BE2C (cell line): ENCODE data around the gene GLS. TPM values are rescaled to one million over a fixed set of nuclear protein-coding genes. Genes with fewer than 3 reads are reported as not detected.
A peak's percentile ranks its signal among the peaks of the same experiment; 100 is the strongest.

Experiments
- DNase-seq: peaks from one replicate; pipeline ENCODE4 v3.0.0-alpha.2; 2020
- H3K27me3 ChIP-seq: fragments of 250-450 bp; sonication (Bioruptor Pico); 2 replicates; pipeline ENCODE4 v1.5.1; 2020; ENCODE audit warnings: mild to moderate bottlenecking
- H3K36me3 ChIP-seq: fragments of 250-450 bp; sonication (Bioruptor Pico); 2 replicates; pipeline ENCODE4 v1.5.1; 2020; ENCODE audit warnings: mild to moderate bottlenecking
- H3K4me1 ChIP-seq: fragments of 250-450 bp; sonication (Bioruptor Pico); 2 replicates; pipeline ENCODE4 v1.5.1; 2020
- H3K4me3 ChIP-seq: 2 replicates; pipeline ENCODE4 v1.5.1; 2011; ENCODE audit warnings: low read depth, low read length
- H3K9me3 ChIP-seq: fragments of 250-450 bp; sonication (Bioruptor Pico); 2 replicates; pipeline ENCODE4 v1.5.1; 2020
- CTCF ChIP-seq: IDR thresholded peaks from 2 replicates; pipeline ENCODE4 v1.5.1; 2012; ENCODE audit warnings: mild to moderate bottlenecking, low read depth, low read length
- polyA plus RNA-seq: library from polyadenylated mRNA; unstranded; fragments of >200 nt; gene quantifications from one replicate; pipeline ENCODE4 v1.2.1, GENCODE V29; 2012; ENCODE audit warnings: low read depth, missing spikeins; ENCODE audit not compliant: insufficient read length, insufficient read depth

The GLS gene
- 56.2 TPM for polyA plus RNA-seq

DNA sequence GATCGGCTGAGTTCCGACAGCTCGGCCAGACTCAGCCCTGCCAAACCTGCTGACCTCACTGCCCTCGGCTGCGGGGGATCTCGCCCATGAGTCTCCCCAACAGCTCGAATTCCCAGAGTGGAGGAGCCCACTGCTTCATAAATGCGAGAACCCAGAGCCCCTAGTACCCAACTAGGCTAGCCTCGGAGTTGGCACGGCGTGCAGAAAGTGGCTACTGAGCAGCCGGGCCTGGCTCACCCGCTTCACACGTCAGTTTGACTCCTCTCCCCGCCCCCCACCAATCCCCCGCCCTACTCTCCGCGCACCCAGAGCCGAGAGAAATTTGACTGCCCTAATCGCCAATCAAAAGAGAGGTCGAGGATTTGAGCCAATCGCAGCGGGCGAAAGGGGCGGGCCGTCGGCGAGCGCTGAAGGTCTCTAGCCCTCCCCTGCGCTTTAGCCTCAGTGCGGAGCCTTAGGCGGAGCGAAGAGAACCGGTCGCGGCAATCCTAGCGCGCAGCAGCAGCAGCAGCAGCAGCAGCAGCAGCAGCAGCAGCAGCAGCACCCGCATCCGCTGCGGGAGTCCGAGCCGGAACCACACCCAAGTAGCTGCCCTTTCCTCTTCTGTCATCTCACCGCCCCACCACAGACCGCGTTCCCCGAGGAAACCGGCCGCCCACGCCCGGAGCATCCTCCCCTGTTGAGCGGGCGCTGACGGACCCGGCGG lies at the start of gene GLS:
TSS of gene GLS (plus strand) at position 444 of the 706 bp plus-strand sequence. CDS start 264 bp downstream, outside the sequence.
- no peaks in the 10 kb centered on the region; the same call in 1 of the 2 replicates for H3K4me1 ChIP-seq
- H3K36me3 ChIP-seq = peaks cover 10% of the 10 kb centered on the region
- peak within 1 kb of the TSS; percentile 84 for H3K4me3 ChIP-seq
- no peak for TF ChIP-seq CTCF
- H3K27me3 ChIP-seq = no peaks in the 10 kb centered on the region
- no peaks in the 10 kb centered on the region for H3K9me3 ChIP-seq
- peak; percentile 97 for DNase-seq

DNA sequence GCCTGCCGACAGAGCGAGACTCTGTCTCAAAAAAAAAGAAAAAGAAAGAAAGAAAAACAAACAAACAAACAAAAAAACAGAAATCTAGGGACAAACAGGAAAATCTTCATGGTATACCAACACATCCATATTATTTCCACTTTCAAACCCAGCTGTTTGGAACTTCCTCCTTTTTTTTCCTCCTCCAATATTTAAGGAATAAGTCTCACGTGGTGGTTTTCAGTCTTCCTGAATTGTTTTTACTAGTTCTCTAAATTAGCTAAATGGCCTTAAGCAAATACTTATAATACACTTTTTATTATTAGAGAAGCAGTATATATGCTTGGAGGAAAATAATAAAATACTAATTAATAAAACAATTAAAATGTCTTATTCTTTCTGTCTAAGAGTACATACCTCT lies 48.7 kb upstream of the GLS start:
- no peak overlapping the region for H3K4me3 ChIP-seq
- H3K27me3 ChIP-seq = no peaks in the 10 kb centered on the region
- no peaks in the 10 kb centered on the region for H3K4me1 ChIP-seq
- TF ChIP-seq CTCF = no peak
- no peak for DNase-seq
- H3K9me3 ChIP-seq = no peaks in the 10 kb centered on the region
- no peaks in the 10 kb centered on the region for H3K36me3 ChIP-seq

DNA sequence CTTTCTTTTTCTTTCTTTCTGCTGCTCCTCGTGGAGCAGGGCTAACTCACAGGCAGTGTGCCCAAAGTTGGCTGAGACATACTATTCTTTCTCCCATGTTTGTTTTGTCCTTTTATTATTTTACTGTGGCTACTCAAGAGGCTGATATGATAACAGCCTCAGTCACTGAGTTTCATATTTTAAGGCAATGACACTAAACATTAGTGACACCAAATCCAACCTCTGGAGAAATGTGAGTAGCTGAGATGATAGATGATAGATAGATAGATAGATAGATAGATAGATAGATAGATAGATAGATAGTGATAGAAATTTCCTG lies 45.8 kb upstream of the GLS start:
- Histone ChIP-seq H3K4me3 (no peak overlapping the region), H3K27me3 (no peaks in the 10 kb centered on the region), H3K36me3 (no peaks in the 10 kb centered on the region), H3K4me1 (no peaks in the 10 kb centered on the region), H3K9me3 (no peaks in the 10 kb centered on the region)
- no peak for TF ChIP-seq CTCF
- no peak for DNase-seq

DNA sequence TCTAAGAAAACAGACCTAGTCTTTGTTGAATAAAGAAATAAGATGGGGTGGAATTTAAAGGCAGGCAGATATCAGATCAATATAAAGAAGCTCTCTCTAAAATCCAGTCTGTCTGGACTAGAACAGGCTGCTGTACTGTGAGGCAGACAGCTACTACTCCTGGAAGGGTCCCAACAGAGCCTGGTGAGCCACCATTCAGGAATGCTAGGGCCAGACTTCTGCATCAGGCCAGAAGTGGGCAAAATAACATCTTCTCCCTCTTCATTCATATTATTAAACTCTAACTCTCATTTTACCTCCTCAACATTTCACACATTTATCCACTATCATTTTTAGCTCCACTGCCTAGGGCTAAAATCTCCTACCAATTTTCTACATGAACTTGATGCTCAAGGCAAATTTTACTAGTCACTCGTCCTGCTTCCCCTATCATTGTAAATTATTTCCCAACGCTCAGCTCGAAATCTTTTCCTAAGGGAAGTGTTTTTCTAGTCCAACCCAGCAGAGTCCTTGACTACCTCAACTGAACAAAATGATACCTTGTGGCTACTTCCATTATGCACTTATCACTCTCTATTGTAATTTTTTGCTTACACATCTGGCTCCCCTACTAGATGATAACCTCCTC lies 45.2 kb upstream of the GLS start:
- H3K4me1 ChIP-seq = no peaks in the 10 kb centered on the region
- TF ChIP-seq CTCF = no peak
- no peaks in the 10 kb centered on the region for H3K27me3 ChIP-seq
- no peaks in the 10 kb centered on the region for H3K36me3 ChIP-seq
- no peaks in the 10 kb centered on the region for H3K9me3 ChIP-seq
- H3K4me3 ChIP-seq = no peak overlapping the region
- DNase-seq = no peak

- no peak for TF ChIP-seq CTCF
- Histone ChIP-seq H3K4me1 (no peaks in the 10 kb centered on the region; the same call in 1 of the 2 replicates), H3K4me3 (no peak overlapping the region)
Measured at GRCh38 chr2:190836767-190837166, 43.9 kb upstream of the GLS start.

DNA sequence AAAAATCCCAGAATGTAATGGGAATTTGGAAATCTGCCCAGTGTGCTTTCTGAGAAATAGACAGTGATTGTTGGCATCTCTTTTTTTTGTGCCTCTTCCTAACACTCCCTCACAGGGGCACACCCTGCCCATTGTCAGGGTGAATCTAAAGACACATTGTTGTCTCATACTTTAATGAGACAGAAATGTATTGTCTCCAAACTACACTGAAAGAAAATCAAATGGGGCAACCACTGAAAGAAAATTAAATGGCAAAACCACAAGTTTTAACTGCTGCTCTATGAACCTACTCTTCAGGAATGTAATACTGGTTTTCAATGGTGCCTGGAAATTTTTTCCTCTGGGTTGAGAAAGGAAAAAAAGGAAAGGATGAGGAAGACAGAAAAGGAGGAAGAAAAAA lies 43.2 kb upstream of the GLS start:
- no peak for DNase-seq
- no peak overlapping the region for H3K4me3 ChIP-seq

More at GRCh38 chr2:190836767-190837166, 43.9 kb upstream of the GLS start:
- H3K36me3 ChIP-seq = no peaks in the 10 kb centered on the region
- H3K27me3 ChIP-seq = no peaks in the 10 kb centered on the region
- H3K9me3 ChIP-seq = no peaks in the 10 kb centered on the region; the same call in 1 of the 2 replicates
- DNase-seq = no peak

More for the DNA sequence above, 43.2 kb upstream of the GLS start:
- TF ChIP-seq CTCF = no peak
- H3K36me3 ChIP-seq = no peaks in the 10 kb centered on the region
- no peaks in the 10 kb centered on the region; the same call in 1 of the 2 replicates for H3K4me1 ChIP-seq
- H3K9me3 ChIP-seq = no peaks in the 10 kb centered on the region; the same call in 1 of the 2 replicates
- no peaks in the 10 kb centered on the region for H3K27me3 ChIP-seq
